ENCODE results near the gene SCUBE1. TPM values are rescaled to one million over a fixed set of nuclear protein-coding genes. Genes with fewer than 3 reads are reported as not detected.

Gene SCUBE1
- total and polyA plus RNA-seq, 10 of the 15 experiments (the other 5 are each of a cell fraction or from before 2014, with no cell fraction given): not detected

DNA sequence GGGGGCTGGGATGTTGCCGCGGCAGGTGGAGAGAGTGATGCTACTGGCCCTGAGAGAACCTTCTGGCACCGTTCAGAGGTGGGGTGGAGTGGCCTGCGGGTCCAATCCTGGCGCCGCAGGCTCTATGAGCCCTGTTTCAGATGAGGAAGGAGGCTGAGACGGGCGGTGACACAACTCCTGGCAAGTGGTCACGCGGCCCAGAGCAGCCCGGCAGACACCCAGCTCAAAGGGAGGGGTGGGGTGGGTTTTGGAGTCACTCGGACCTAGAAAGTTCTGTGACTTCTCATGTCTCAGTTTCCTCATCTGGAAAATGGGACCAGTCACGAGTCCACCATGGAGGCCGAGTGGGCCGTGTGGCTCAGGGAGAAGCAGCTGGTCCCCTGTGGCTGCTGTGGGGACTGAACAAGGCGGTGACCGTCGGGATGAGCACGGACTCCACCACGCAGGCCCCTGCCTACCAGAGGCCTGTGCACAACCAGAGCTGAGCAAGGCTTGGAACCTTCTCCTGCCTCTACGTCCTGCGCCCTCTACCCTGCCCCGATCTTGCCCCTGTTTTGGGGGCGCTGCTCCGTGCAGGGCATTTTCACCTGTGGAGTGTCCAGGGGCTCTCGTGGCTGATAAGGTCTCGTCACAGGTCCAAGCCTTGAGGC lies 188.2 kb downstream of the SCUBE1 start:
- Histone ChIP-seq H3K9me3 (replicated peaks; ENCODE audit: control insufficient read depth, insufficient read depth, low read length) (no peaks in the 10 kb centered on the region), H3K27ac (ENCODE audit: control insufficient read depth, insufficient read depth) (no peak overlapping the region), H3K79me2 (ENCODE audit: control insufficient read depth, insufficient read depth, low read length) (no peaks in the 10 kb centered on the region; the same call in 1 of the 2 replicates), H3K9ac (ENCODE audit: control insufficient read depth, insufficient read depth, low read length) (no peak overlapping the region), H3K36me3 (ENCODE audit: control insufficient read depth in 2 of 2, insufficient read depth in 2 of 2, low read length in 1 of 2) (no peaks in the 10 kb centered on the region), H2AFZ (ENCODE audit: control insufficient read depth, low read depth, low read length) (no peak overlapping the region), H3K27me3 (replicated peaks in 1 of 2; ENCODE audit: control insufficient read depth in 2 of 2, insufficient read depth in 2 of 2, low read length in 1 of 2) (no peaks in the 10 kb centered on the region; a peak in 1 of 4 replicates), H3K4me3 (no peak overlapping the region), H4K20me1 (ENCODE audit: control insufficient read depth, insufficient read depth) (no peaks in the 10 kb centered on the region), H3K4me1 (ENCODE audit: control insufficient read depth, insufficient read depth, low read length) (peaks cover 8% of the 10 kb centered on the region), H3K4me2 (ENCODE audit: control insufficient read depth, insufficient read depth) (no peak overlapping the region)
- ChIA-PET RAD21 (ENCODE audit: unreplicated experiment) (no interaction called here), CTCF (no interaction called here), POLR2A (interaction anchor here (0.6 kb wide), 1 partner anchor 10 kb away, joined by 3 read pairs; no protein-coding TSS in a partner anchor), SMC1A (ENCODE audit: uncharacterized antibody, unreplicated experiment) (no interaction called here)
- in situ Hi-C loops (cut with MboI): no loop called here
- TF ChIP-seq MTA2 (IDR thresholded peaks at IDR 0.05; ENCODE audit: low read depth) (no peak), CBFB (IDR thresholded peaks at IDR 0.05; ENCODE audit: low read depth) (no peak), RUNX3 (IDR thresholded peaks at IDR 0.05; ENCODE audit: low read length) (no peak), SRF (IDR thresholded peaks at IDR 0.05; ENCODE audit: low read depth in 2 of 2, low read length in 2 of 2) (no peak), PAX8 (IDR thresholded peaks at IDR 0.05) (no peak), SMC3 (IDR thresholded peaks at IDR 0.05; ENCODE audit: borderline replicate concordance, low read length) (no peak), HDGF (IDR thresholded peaks at IDR 0.05) (no peak), ZBED1 (IDR thresholded peaks at IDR 0.05; ENCODE audit: borderline replicate concordance) (no peak), HCFC1 (IDR thresholded peaks at IDR 0.05; ENCODE audit: low read length) (no peak), ZNF384 (IDR thresholded peaks at IDR 0.05; ENCODE audit: borderline replicate concordance, low read depth, low read length) (no peak), MYB (IDR thresholded peaks at IDR 0.05; ENCODE audit: borderline replicate concordance, low read depth, low read length) (no peak), ZNF274 (IDR thresholded peaks at IDR 0.05; ENCODE audit: insufficient read depth, insufficient read length) (no peak), ZNF207 (IDR thresholded peaks at IDR 0.05; ENCODE audit: borderline replicate concordance) (no peak)
- TF ChIP-seq, protein P1, sequence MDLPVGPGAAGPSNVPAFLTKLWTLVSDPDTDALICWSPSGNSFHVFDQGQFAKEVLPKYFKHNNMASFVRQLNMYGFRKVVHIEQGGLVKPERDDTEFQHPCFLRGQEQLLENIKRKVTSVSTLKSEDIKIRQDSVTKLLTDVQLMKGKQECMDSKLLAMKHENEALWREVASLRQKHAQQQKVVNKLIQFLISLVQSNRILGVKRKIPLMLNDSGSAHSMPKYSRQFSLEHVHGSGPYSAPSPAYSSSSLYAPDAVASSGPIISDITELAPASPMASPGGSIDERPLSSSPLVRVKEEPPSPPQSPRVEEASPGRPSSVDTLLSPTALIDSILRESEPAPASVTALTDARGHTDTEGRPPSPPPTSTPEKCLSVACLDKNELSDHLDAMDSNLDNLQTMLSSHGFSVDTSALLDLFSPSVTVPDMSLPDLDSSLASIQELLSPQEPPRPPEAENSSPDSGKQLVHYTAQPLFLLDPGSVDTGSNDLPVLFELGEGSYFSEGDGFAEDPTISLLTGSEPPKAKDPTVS (IDR thresholded peaks at IDR 0.05; ENCODE audit: low read depth, low read length): no peak
- TF ChIP-seq, protein P2, sequence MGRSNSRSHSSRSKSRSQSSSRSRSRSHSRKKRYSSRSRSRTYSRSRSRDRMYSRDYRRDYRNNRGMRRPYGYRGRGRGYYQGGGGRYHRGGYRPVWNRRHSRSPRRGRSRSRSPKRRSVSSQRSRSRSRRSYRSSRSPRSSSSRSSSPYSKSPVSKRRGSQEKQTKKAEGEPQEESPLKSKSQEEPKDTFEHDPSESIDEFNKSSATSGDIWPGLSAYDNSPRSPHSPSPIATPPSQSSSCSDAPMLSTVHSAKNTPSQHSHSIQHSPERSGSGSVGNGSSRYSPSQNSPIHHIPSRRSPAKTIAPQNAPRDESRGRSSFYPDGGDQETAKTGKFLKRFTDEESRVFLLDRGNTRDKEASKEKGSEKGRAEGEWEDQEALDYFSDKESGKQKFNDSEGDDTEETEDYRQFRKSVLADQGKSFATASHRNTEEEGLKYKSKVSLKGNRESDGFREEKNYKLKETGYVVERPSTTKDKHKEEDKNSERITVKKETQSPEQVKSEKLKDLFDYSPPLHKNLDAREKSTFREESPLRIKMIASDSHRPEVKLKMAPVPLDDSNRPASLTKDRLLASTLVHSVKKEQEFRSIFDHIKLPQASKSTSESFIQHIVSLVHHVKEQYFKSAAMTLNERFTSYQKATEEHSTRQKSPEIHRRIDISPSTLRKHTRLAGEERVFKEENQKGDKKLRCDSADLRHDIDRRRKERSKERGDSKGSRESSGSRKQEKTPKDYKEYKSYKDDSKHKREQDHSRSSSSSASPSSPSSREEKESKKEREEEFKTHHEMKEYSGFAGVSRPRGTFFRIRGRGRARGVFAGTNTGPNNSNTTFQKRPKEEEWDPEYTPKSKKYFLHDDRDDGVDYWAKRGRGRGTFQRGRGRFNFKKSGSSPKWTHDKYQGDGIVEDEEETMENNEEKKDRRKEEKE (IDR thresholded peaks at IDR 0.05): no peak
- TF ChIP-seq, protein P3, sequence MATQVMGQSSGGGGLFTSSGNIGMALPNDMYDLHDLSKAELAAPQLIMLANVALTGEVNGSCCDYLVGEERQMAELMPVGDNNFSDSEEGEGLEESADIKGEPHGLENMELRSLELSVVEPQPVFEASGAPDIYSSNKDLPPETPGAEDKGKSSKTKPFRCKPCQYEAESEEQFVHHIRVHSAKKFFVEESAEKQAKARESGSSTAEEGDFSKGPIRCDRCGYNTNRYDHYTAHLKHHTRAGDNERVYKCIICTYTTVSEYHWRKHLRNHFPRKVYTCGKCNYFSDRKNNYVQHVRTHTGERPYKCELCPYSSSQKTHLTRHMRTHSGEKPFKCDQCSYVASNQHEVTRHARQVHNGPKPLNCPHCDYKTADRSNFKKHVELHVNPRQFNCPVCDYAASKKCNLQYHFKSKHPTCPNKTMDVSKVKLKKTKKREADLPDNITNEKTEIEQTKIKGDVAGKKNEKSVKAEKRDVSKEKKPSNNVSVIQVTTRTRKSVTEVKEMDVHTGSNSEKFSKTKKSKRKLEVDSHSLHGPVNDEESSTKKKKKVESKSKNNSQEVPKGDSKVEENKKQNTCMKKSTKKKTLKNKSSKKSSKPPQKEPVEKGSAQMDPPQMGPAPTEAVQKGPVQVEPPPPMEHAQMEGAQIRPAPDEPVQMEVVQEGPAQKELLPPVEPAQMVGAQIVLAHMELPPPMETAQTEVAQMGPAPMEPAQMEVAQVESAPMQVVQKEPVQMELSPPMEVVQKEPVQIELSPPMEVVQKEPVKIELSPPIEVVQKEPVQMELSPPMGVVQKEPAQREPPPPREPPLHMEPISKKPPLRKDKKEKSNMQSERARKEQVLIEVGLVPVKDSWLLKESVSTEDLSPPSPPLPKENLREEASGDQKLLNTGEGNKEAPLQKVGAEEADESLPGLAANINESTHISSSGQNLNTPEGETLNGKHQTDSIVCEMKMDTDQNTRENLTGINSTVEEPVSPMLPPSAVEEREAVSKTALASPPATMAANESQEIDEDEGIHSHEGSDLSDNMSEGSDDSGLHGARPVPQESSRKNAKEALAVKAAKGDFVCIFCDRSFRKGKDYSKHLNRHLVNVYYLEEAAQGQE (IDR thresholded peaks at IDR 0.05; ENCODE audit: low read depth, low read length): no peak
- TF ChIP-seq, protein P4, sequence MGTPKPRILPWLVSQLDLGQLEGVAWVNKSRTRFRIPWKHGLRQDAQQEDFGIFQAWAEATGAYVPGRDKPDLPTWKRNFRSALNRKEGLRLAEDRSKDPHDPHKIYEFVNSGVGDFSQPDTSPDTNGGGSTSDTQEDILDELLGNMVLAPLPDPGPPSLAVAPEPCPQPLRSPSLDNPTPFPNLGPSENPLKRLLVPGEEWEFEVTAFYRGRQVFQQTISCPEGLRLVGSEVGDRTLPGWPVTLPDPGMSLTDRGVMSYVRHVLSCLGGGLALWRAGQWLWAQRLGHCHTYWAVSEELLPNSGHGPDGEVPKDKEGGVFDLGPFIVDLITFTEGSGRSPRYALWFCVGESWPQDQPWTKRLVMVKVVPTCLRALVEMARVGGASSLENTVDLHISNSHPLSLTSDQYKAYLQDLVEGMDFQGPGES (IDR thresholded peaks at IDR 0.05): no peak
- no peak for DNase-seq (ENCODE audit: low read depth, low spot score)
- WGBS (ENCODE audit: insufficient coverage, insufficient replicate concordance, low lambda C conversion rate, missing lambda C conversion rate): 94% methylated on average over 27 of the region's 27 CpGs
- ATAC-seq: no peak
- BruUV-seq (replicated peaks): no TSS peak
- intact Hi-C loops (cut with micrococcal nuclease; ENCODE audit: unreplicated experiment): no loop called here
- no peak for FAIRE-seq

Data from GM12878 (cell line).